CD14-positive monocyte (primary cell): ENCODE data around the gene FBL. TPM values are rescaled to one million over a fixed set of nuclear protein-coding genes. Genes with fewer than 3 reads are reported as not detected.

Experiments
- DNase-seq, 3 donors: peaks; one replicate each; pipeline ENCODE4 v3.0.0-alpha.2; 2011 to 2022
- H2AFZ ChIP-seq: 2 replicates; pipeline ENCODE4 v1.6.0; 2012; ENCODE audit warnings: mild to moderate bottlenecking, low read depth, low read length, inconsistent platforms; ENCODE audit not compliant: insufficient read depth, poor library complexity, severe bottlenecking
- H3K27ac ChIP-seq, 2 donors: 1 replicate in 1 of 2; 2 replicates in 1 of 2; pipeline ENCODE4 v1.5.1; 2012 to 2013; ENCODE audit warnings: low read length in 2 of 2, control low read depth in 1 of 2, inconsistent platforms in 1 of 2, low read depth in 1 of 2, mild to moderate bottlenecking in 1 of 2
- H3K27me3 ChIP-seq, 2 donors: one replicate each; pipeline versions ENCODE4 v1.6.0 to v1.6.1; 2011 to 2013; ENCODE audit warnings: low read length in 2 of 2; ENCODE audit not compliant: control insufficient read depth in 2 of 2, insufficient read depth in 2 of 2
- H3K36me3 ChIP-seq, 2 donors: replicated peaks in 1 of 2; 1 replicate in 1 of 2; 2 replicates in 1 of 2; pipeline versions ENCODE4 v1.5.1 to v1.6.1; 2012 to 2013; ENCODE audit warnings: low read length in 2 of 2, control low read depth in 1 of 2, inconsistent platforms in 1 of 2, mild to moderate bottlenecking in 1 of 2; ENCODE audit not compliant: insufficient read depth in 2 of 2, control insufficient read depth in 1 of 2
- H3K4me1 ChIP-seq, 2 donors: 1 replicate in 1 of 2; 2 replicates in 1 of 2; pipeline versions ENCODE4 v1.5.1 to v1.6.1; 2012 to 2013; ENCODE audit warnings: low read length in 2 of 2, control low read depth in 1 of 2, inconsistent platforms in 1 of 2, mild to moderate bottlenecking in 1 of 2, moderate library complexity in 1 of 2; ENCODE audit not compliant: insufficient read depth in 2 of 2, control insufficient read depth in 1 of 2
- H3K4me2 ChIP-seq: replicated peaks from 2 replicates; pipeline ENCODE3; 2012; ENCODE audit warnings: low read length, moderate library complexity, mild to moderate bottlenecking; ENCODE audit not compliant: poor library complexity, severe bottlenecking; ENCODE audit errors: extremely low read depth
- H3K4me3 ChIP-seq, 3 experiments: fragments of 200-600 bp in 1 of 3; sonication (generic) in 1 of 3; replicated peaks in 1 of 3; 1 replicate in 2 of 3; 2 replicates in 1 of 3; pipeline ENCODE4 v1.5.1; 2011 to 2013; ENCODE audit warnings: low read length in 3 of 3, mild to moderate bottlenecking in 3 of 3, control low read depth in 2 of 3, low read depth in 2 of 3, inconsistent platforms in 1 of 3, moderate library complexity in 1 of 3
- H3K79me2 ChIP-seq: 2 replicates; pipeline ENCODE4 v1.6.0; 2012; ENCODE audit warnings: mild to moderate bottlenecking, control low read depth, inconsistent platforms, low read length, moderate library complexity; ENCODE audit not compliant: insufficient read depth
- H3K9ac ChIP-seq: 2 replicates; pipeline ENCODE4 v1.6.0; 2017; ENCODE audit warnings: low read length, mild to moderate bottlenecking; ENCODE audit not compliant: insufficient read depth, poor library complexity, severe bottlenecking
- H3K9me3 ChIP-seq, 2 donors: replicated peaks in 1 of 2; 1 replicate in 1 of 2; 2 replicates in 1 of 2; pipeline versions ENCODE4 v1.5.1 to v1.6.1; 2012 to 2013; ENCODE audit warnings: low read length in 2 of 2, control low read depth in 1 of 2; ENCODE audit not compliant: control insufficient read depth in 1 of 2, insufficient read depth in 1 of 2
- H4K20me1 ChIP-seq: 2 replicates; pipeline ENCODE4 v1.6.0; 2012; ENCODE audit warnings: mild to moderate bottlenecking, low read length, control low read depth, moderate library complexity; ENCODE audit not compliant: insufficient read depth
- H3K27ac Mint-ChIP-seq, 7 donors: one replicate each; pipeline ENCODE4 v1.8.0; 2020; ENCODE audit warnings: mild to moderate bottlenecking in 7 of 7, mixed read lengths in 7 of 7, moderate library complexity in 6 of 7, inconsistent platforms in 2 of 7
- H3K27me3 Mint-ChIP-seq, 3 donors: one replicate each; pipeline ENCODE4 v1.8.0; 2021 to 2022; ENCODE audit warnings: low read depth in 3 of 3, mild to moderate bottlenecking in 3 of 3, mixed read lengths in 3 of 3, moderate library complexity in 3 of 3, inconsistent platforms in 1 of 3
- H3K36me3 Mint-ChIP-seq, 2 donors: one replicate each; pipeline ENCODE4 v1.8.0; 2020; ENCODE audit warnings: mixed read lengths in 2 of 2, inconsistent platforms in 1 of 2, mild to moderate bottlenecking in 1 of 2
- H3K4me1 Mint-ChIP-seq: one replicate; pipeline ENCODE4 v1.8.0; 2020; ENCODE audit warnings: mild to moderate bottlenecking, mixed read lengths
- H3K4me3 Mint-ChIP-seq, 2 donors: one replicate each; pipeline ENCODE4 v1.8.0; 2020; ENCODE audit warnings: mild to moderate bottlenecking in 2 of 2, mixed read lengths in 2 of 2, moderate library complexity in 1 of 2
- H3K9me3 Mint-ChIP-seq, 7 donors: one replicate each; pipeline ENCODE4 v1.8.0; 2020 to 2022; ENCODE audit warnings: mixed read lengths in 7 of 7, mild to moderate bottlenecking in 6 of 7, moderate library complexity in 6 of 7, inconsistent platforms in 2 of 7
- CTCF ChIP-seq: fragments of 200-600 bp; IDR thresholded peaks from one replicate; pipeline ENCODE4 v1.8.0; 2022; ENCODE audit warnings: antibody characterized with exemption, mild to moderate bottlenecking
- WGBS: methylation state at CpG from one replicate; pipeline ENCODE4 v1.1.5; 2013; ENCODE audit warnings: missing lambda C conversion rate; ENCODE audit not compliant: insufficient coverage; 5-methylcytosine and 5-hydroxymethylcytosine counted together
- intact Hi-C, 2 donors: fragments of 100-400 bp; cut with micrococcal nuclease; formaldehyde crosslinking; loops; one replicate each; pipeline versions ENCODE4 v1.15.0 to v1.15.1; 2023
- polyA plus RNA-seq, 3 donors: library from polyadenylated mRNA; depleted of rRNA in 1 of 3; unstranded in 2 of 3; stranded (reverse) in 1 of 3; fragments of 300-500 nt in 2 of 3; fragments of >200 nt in 1 of 3; fragmentation: Illumina TruSeq in 2 of 3; gene quantifications; 1 replicate in 2 of 3; 2 replicates in 1 of 3; pipeline ENCODE4 v1.2.3, GENCODE V29; 2012 to 2021

FBL gene
- polyA plus RNA-seq, 3 donors, result 57.1 to 157 (median 60.3) TPM

DNA sequence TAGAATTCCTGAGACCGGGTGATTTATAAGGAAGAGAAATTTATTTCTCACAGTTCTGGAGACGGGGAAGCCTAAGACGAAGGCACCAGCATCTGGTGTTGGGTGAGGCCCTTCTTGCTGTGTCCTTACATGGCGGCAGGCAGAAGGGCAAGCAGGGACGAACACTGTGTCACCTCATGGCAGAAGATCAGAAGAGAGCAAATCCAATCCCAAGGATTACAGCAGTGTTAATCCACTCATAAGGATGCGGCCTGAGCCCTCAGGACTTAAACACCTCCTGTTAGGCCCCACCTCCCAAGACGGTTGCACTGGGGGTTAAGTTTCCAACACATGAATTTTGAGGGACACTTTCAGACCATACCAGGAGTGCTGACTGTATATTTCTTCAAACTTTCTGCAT is 6.7 kb upstream of the FBL start:
- H2AFZ ChIP-seq, result no peak overlapping the region
- no peak overlapping the region for H3K27ac ChIP-seq
- no peak for DNase-seq
- peaks cover 2 to 16% (median 2%) of the 10 kb centered on the region in 3 donors for H3K27me3 Mint-ChIP-seq
- H3K4me1 ChIP-seq, result no peaks in the 10 kb centered on the region
- 92% methylated on average over 6 of the region's 7 CpGs for WGBS
- no peaks in the 10 kb centered on the region for H3K27me3 ChIP-seq
- H3K79me2 ChIP-seq, result no peaks in the 10 kb centered on the region
- H3K4me3 Mint-ChIP-seq, result no peak overlapping the region
- H3K9me3 ChIP-seq, result no peaks in the 10 kb centered on the region
- H4K20me1 ChIP-seq, result no peaks in the 10 kb centered on the region
- H3K4me1 Mint-ChIP-seq, result no peaks in the 10 kb centered on the region
- TF ChIP-seq CTCF, result no peak
- H3K27ac Mint-ChIP-seq, result no peak overlapping the region
- no peaks in the 10 kb centered on the region for H3K36me3 Mint-ChIP-seq
- no peak overlapping the region for H3K4me3 ChIP-seq
- no peak overlapping the region for H3K9ac ChIP-seq
- H3K9me3 Mint-ChIP-seq, result no peaks in the 10 kb centered on the region
- no peaks in the 10 kb centered on the region for H3K36me3 ChIP-seq
- intact Hi-C loops, result no loop called here
- no peak overlapping the region for H3K4me2 ChIP-seq

GRCh38 chr19:39850892-39851291 is 4.7 kb upstream of the FBL start:
- TF ChIP-seq CTCF, result no peak
- Histone ChIP-seq H3K4me3 (no peak overlapping the region), H3K4me1 (peaks cover 11 to 16% of the 10 kb centered on the region in 2 donors), H2AFZ (no peak overlapping the region), H3K9me3 (no peaks in the 10 kb centered on the region), H4K20me1 (no peaks in the 10 kb centered on the region), H3K27me3 (no peaks in the 10 kb centered on the region), H3K9ac (no peak overlapping the region), H3K27ac (no peak overlapping the region), H3K4me2 (no peak overlapping the region), H3K36me3 (no peaks in the 10 kb centered on the region), H3K79me2 (peaks cover 3% of the 10 kb centered on the region)
- Mint-ChIP-seq H3K4me3 (no peak overlapping the region), H3K4me1 (peaks cover 12% of the 10 kb centered on the region), H3K9me3 (no peaks in the 10 kb centered on the region), H3K27me3 (peaks cover 1 to 7% (median 2%) of the 10 kb centered on the region in 3 donors), H3K36me3 (no peaks in the 10 kb centered on the region), H3K27ac (no peak overlapping the region)
- 69% methylated on average over 2 of the region's 2 CpGs for WGBS
- no peak for DNase-seq
- intact Hi-C loops, result no loop called here
